K562 (cell line): ENCODE measurements around the gene CHGA. TPM values are rescaled to one million over a fixed set of nuclear protein-coding genes. Genes with fewer than 3 reads are reported as not detected.

ENCODE experiments used
- ATAC-seq: fragments of 200-7000 bp; cut with Tn5 transposase; 3 replicates; pipeline ENCODE4 v1.9.1; 2020; ENCODE audit warnings: moderate library complexity
- BruUV-seq: library from RNA; stranded (reverse); fragments of 400-500 nt; replicated peaks from 2 replicates; lab custom pipeline; 2021; lab: Mats Ljungman, UMichigan
- CTCF ChIA-PET: fragments of 300-600 bp; formaldehyde crosslinking; extraction: SDS; loops from one replicate; lab custom pipeline; 2021; ENCODE audit warnings: low intra/inter-chr PET ratio; lab: Yijun Ruan, JAX
- POLR2A ChIA-PET: fragments of 300-600, 350-650 bp; sonication (Branson Sonifier 250); formaldehyde crosslinking; extraction: SDS; loops from one replicate; lab custom pipeline; 2021; ENCODE audit warnings: antibody characterized with exemption, inconsistent platforms; lab: Yijun Ruan, JAX
- DNase-seq, 4 experiments: peaks; one replicate each; pipeline versions ENCODE4 v3.0.0 to v3.0.0-alpha.2; 2011 to 2018; ENCODE audit warnings: low spot score in 3 of 4, mixed read lengths in 3 of 4; ENCODE audit errors: extremely low read depth in 1 of 4
- FAIRE-seq: peaks from 2 replicates; lab custom pipeline; 2011; peaks lifted over from hg19 to GRCh38; lab: Jason Lieb, UNC
- H2AFZ ChIP-seq: 2 replicates; pipeline ENCODE4 v1.6.0; 2011; ENCODE audit warnings: low read depth, low read length, control low read depth, inconsistent platforms
- H3K27ac ChIP-seq: fragments of 200-600 bp; 3 replicates; pipeline ENCODE4 v1.8.0; 2011; ENCODE audit warnings: low read depth, mild to moderate bottlenecking, control low read depth, inconsistent platforms, low read length, moderate library complexity, mixed read lengths; ENCODE audit errors: extremely low read depth
- H3K27me3 ChIP-seq, 2 experiments: fragments of 300-600 bp in 1 of 2; 2 replicates in 1 of 2; 3 replicates in 1 of 2; pipeline versions ENCODE4 v1.6.0 to v1.8.0; 2011; ENCODE audit warnings: inconsistent platforms in 2 of 2, low read length in 2 of 2, mild to moderate bottlenecking in 1 of 2, mixed read lengths in 1 of 2, moderate library complexity in 1 of 2; ENCODE audit not compliant: control insufficient read depth in 2 of 2, insufficient read depth in 2 of 2
- H3K36me3 ChIP-seq: fragments of 300-600 bp; 3 replicates; pipeline ENCODE4 v1.8.0; 2011; ENCODE audit warnings: mild to moderate bottlenecking, low read length, inconsistent platforms; ENCODE audit not compliant: control insufficient read depth, insufficient read depth
- H3K4me1 ChIP-seq, 2 experiments: fragments of 200-600 bp in 1 of 2; replicated peaks in 1 of 2; 2 replicates in 1 of 2; 3 replicates in 1 of 2; pipeline versions ENCODE4 v1.5.1 to v1.8.0; 2011; ENCODE audit warnings: inconsistent platforms in 2 of 2, low read length in 2 of 2, mild to moderate bottlenecking in 1 of 2, mixed read lengths in 1 of 2, moderate library complexity in 1 of 2; ENCODE audit not compliant: control insufficient read depth in 2 of 2, insufficient read depth in 2 of 2
- H3K4me2 ChIP-seq: 2 replicates; pipeline ENCODE4 v1.6.1; 2011; ENCODE audit warnings: low read length, control low read depth, inconsistent platforms, mixed read lengths; ENCODE audit not compliant: insufficient read depth
- H3K4me3 ChIP-seq: fragments of 200-600 bp; sonication (generic), shearing (Covaris generic); 2 replicates; pipeline ENCODE4 v1.5.1; 2016; ENCODE audit warnings: control low read depth, inconsistent platforms
- H3K79me2 ChIP-seq: fragments of 200-600 bp; 3 replicates; pipeline ENCODE4 v1.8.0; 2011; ENCODE audit warnings: low read length, inconsistent platforms; ENCODE audit not compliant: control insufficient read depth, insufficient read depth
- H3K9ac ChIP-seq, 2 experiments: 2 replicates each; pipeline versions ENCODE4 v1.6.0 to v1.6.1; 2011; ENCODE audit warnings: low read depth in 2 of 2, low read length in 2 of 2, control low read depth in 1 of 2, inconsistent platforms in 1 of 2, mild to moderate bottlenecking in 1 of 2, mixed read lengths in 1 of 2; ENCODE audit not compliant: insufficient read depth in 1 of 2
- H3K9me1 ChIP-seq: one replicate; pipeline ENCODE4 v1.6.0; 2011; ENCODE audit warnings: inconsistent platforms, mild to moderate bottlenecking, low read length, moderate library complexity; ENCODE audit not compliant: control insufficient read depth, insufficient read depth
- H3K9me3 ChIP-seq: replicated peaks from 2 replicates; pipeline ENCODE4 v1.5.1; 2011; ENCODE audit warnings: low read depth, low read length, inconsistent platforms; ENCODE audit not compliant: control insufficient read depth, insufficient read depth
- H4K20me1 ChIP-seq: replicated peaks from 2 replicates; pipeline ENCODE4 v1.6.1; 2011; ENCODE audit warnings: low read length, inconsistent platforms, mixed read lengths; ENCODE audit not compliant: control insufficient read depth, insufficient read depth
- ARNT ChIP-seq, 2 experiments: fragments of 450-650 bp; IDR thresholded peaks; 2 replicates each; pipeline ENCODE4 v1.6.1; 2016; ENCODE audit warnings: mild to moderate bottlenecking in 1 of 2
- C11orf30 ChIP-seq: fragments of 450-650 bp; IDR thresholded peaks from 2 replicates; pipeline ENCODE4 v1.6.1; 2016; ENCODE audit warnings: low read depth, mild to moderate bottlenecking
- CBX8 ChIP-seq: fragments of 200-600 bp; sonication (generic); IDR thresholded peaks from 2 replicates; pipeline ENCODE4 v1.6.1; 2012; ENCODE audit warnings: borderline replicate concordance, mixed run types, low read depth, mild to moderate bottlenecking, moderate library complexity, mixed read lengths, low read length, control low read depth, inconsistent platforms; ENCODE audit not compliant: poor library complexity, severe bottlenecking; ENCODE audit errors: extremely low read depth
- CCAR2 ChIP-seq: fragments of 200-400 bp; formaldehyde crosslinking; IDR thresholded peaks from 2 replicates; pipeline ENCODE4 v1.6.1; 2017; ENCODE audit warnings: mild to moderate bottlenecking, low read depth, low read length
- ETV1 ChIP-seq: fragments of 450-650 bp; conservative IDR thresholded peaks from 2 replicates; pipeline ENCODE4 v1.6.1; 2016; ENCODE audit warnings: missing genetic modification characterization, control low read depth, low read depth, missing compliant biosample characterization
- HNRNPL ChIP-seq: fragments of 200-400 bp; formaldehyde crosslinking; IDR thresholded peaks from 2 replicates; pipeline ENCODE4 v1.6.1; 2017; ENCODE audit warnings: low read depth, mild to moderate bottlenecking, low read length
- NR1H2 ChIP-seq: sonication (generic); formaldehyde crosslinking; IDR thresholded peaks from 2 replicates; pipeline ENCODE4 v1.4.0; 2020; ENCODE audit warnings: mild to moderate bottlenecking, missing genetic modification reagents
- POLR3G ChIP-seq: IDR thresholded peaks from 2 replicates; pipeline ENCODE4 v1.6.1; 2011; ENCODE audit not compliant: insufficient read length, insufficient replicate concordance; ENCODE audit errors: extremely low read depth
- ZFP30 ChIP-seq: fragments of 250-450 bp; sonication (Bioruptor Pico); IDR thresholded peaks from 2 replicates; pipeline ENCODE4 v1.8.0; 2022; ENCODE audit warnings: moderate library complexity, mild to moderate bottlenecking, inconsistent platforms, borderline replicate concordance
- ZFPM2 ChIP-seq: fragments of 250-450 bp; sonication (Bioruptor Pico); IDR thresholded peaks from 2 replicates; pipeline ENCODE4 v1.5.1; 2022; ENCODE audit warnings: mild to moderate bottlenecking
- ZNF175 ChIP-seq: fragments of 200-800 bp; sonication (Bioruptor generic); IDR thresholded peaks from 2 replicates; pipeline ENCODE4 v1.6.1; 2016; ENCODE audit warnings: low read depth, mild to moderate bottlenecking, missing genetic modification characterization, missing compliant biosample characterization
- ZNF263 ChIP-seq: sonication (generic); formaldehyde crosslinking; IDR thresholded peaks from 2 replicates; pipeline ENCODE4 v1.8.0; 2022; ENCODE audit warnings: mild to moderate bottlenecking, missing genetic modification reagents, borderline replicate concordance
- ZNF764 ChIP-seq: fragments of 250-450 bp; sonication (Bioruptor Pico); IDR thresholded peaks from 2 replicates; pipeline ENCODE4 v1.4.0; 2020; ENCODE audit warnings: low read depth, mild to moderate bottlenecking, moderate library complexity
- WGBS: fragments of 100-300 bp; shearing (Covaris generic); methylation state at CpG from one replicate; pipeline ENCODE4 v1.1.6; 2016; ENCODE audit warnings: low coverage, mixed read lengths; ENCODE audit not compliant: insufficient coverage; ENCODE audit errors: missing lambda C conversion rate; 5-methylcytosine and 5-hydroxymethylcytosine counted together
- in situ Hi-C: fragments of 300-500 bp; cut with MboI; formaldehyde crosslinking; loops from 4 replicates; pipeline ENCODE4 v1.15.0; 2018; ENCODE audit warnings: inconsistent platforms, mixed read lengths
- intact Hi-C: fragments of 100-400 bp; cut with micrococcal nuclease; formaldehyde crosslinking; loops from 2 replicates; pipeline ENCODE4 v1.14.2; 2022
- polyA plus RNA-seq, 8 experiments: library from polyadenylated mRNA; depleted of rRNA in 4 of 8; stranded (reverse) in 5 of 8; unstranded in 3 of 8; fragments of >200 nt; fragmentation: Nextera tagmentation in 2 of 8; fragmentation: Illumina TruSeq in 1 of 8; extraction: Ambion mirVana in 2 of 8; extraction: Trizol in 1 of 8; gene quantifications; 2 replicates each; pipeline versions ENCODE4 v1.2.1 to v1.2.3, GENCODE V29; 2011 to 2014; ENCODE audit warnings: inconsistent platforms in 1 of 8, missing spikeins in 1 of 8
- total RNA-seq, 7 experiments: library from RNA; depleted of rRNA in 6 of 7; stranded (reverse); fragments of >200 nt in 6 of 7; fragmentation: Illumina TruSeq in 2 of 7; extraction: Trizol in 2 of 7; gene quantifications; 2 replicates each; pipeline versions ENCODE4 v1.2.1 to v1.2.3, GENCODE V29; 2011 to 2021; ENCODE audit warnings: low replicate concordance in 1 of 7

The CHGA gene
- total and polyA plus RNA-seq, 9 of the 15 experiments (the other 6 are each of a cell fraction or from before 2014, with no cell fraction given), result not detected

DNA sequence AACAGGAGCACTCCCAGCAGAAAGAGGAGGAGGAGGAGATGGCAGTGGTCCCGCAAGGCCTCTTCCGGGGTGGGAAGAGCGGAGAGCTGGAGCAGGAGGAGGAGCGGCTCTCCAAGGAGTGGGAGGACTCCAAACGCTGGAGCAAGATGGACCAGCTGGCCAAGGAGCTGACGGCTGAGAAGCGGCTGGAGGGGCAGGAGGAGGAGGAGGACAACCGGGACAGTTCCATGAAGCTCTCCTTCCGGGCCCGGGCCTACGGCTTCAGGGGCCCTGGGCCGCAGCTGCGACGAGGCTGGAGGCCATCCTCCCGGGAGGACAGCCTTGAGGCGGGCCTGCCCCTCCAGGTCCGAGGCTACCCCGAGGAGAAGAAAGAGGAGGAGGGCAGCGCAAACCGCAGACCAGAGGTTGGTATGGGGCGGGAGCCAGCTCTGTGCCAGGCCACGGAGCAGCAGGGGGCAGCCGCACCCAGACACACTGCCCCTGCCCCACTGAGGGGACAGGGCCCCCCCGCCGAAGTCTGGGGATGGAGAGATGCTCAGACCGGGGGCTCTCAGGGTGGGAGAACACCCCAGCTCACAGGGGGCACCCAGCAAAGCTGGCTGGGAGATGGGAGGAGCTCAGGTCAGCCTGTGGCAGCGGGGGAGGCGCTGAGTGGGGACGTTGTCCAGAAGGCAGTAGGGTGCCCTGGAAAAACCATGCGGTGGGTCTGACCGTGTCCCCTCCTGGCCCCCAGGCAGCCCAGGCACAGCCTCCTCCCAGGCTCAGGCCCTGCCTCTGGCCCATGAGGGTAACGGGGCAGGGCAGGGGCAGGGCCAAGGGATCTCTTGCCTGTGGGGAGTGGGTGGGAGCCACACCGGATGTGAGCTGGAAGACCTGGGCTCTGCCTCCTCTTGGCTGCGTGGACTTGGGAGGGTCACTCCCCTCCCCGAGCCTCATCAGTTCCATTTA lies 9.8 kb downstream of the CHGA start:
- no peaks in the 10 kb centered on the region for H3K36me3 ChIP-seq
- no peak for ATAC-seq
- H3K9me1 ChIP-seq, result no peaks in the 10 kb centered on the region
- WGBS, result 30% methylated on average over 5 of the region's 35 CpGs
- no peak overlapping the region for H3K9ac ChIP-seq
- BruUV-seq, result no TSS peak
- peaks cover 0 to 3% of the 10 kb centered on the region in 2 experiments; a peak in 2 of 5 replicates for H3K4me1 ChIP-seq
- in situ Hi-C loops, result no loop called here
- TF ChIP-seq ARNT (IDR thresholded peaks at IDR 0.05), result no peak
- peak; percentile 72 for TF ChIP-seq ZNF263 (CRISPR knock-in tag)
- TF ChIP-seq, all 486 proteins: peak for 1
- no peak overlapping the region for H2AFZ ChIP-seq
- ChIA-PET POLR2A (interaction anchor here (1.3 kb wide), 1 partner anchor 12 kb away, joined by 3 read pairs; no protein-coding TSS in a partner anchor), CTCF (no interaction called here)
- no peak overlapping the region for H3K4me3 ChIP-seq
- intact Hi-C loops, result no loop called here
- no peaks in the 10 kb centered on the region for H3K79me2 ChIP-seq
- H3K27ac ChIP-seq, result no peak overlapping the region
- no peaks in the 10 kb centered on the region for H3K9me3 ChIP-seq
- FAIRE-seq (no peak), DNase-seq (no peak)
- H4K20me1 ChIP-seq, result no peaks in the 10 kb centered on the region; the same call in none of the 2 replicates
- no peak overlapping the region for H3K4me2 ChIP-seq
- H3K27me3 ChIP-seq, result no peaks in the 10 kb centered on the region

DNA sequence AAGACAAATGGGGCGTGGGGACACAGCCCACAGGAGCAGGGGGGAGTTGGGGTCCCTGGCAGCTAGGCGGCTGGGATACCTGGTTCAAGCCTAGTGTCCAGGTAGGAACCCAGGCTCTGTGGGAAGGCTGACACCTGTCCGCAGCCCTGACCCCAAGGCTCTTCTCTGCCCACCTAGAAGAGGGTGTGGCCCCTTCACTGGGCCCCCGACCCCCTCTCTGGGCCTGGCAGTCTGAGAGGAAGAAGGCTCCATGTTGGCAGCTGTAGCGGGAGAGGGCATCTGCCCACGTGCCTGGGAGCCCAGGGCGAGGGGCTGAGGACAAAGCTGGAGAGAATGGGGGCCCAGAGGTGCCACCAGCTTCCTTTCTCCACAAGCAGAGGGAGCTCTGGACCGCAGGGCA lies 10.5 kb downstream of the CHGA start:
- no peaks in the 10 kb centered on the region for H3K79me2 ChIP-seq
- ChIA-PET CTCF (no interaction called here), POLR2A (interaction anchor here (1.3 kb wide), 1 partner anchor 11 kb away, joined by 3 read pairs; no protein-coding TSS in a partner anchor)
- DNase-seq (no peak), ATAC-seq (no peak), FAIRE-seq (no peak)
- no peak overlapping the region for H2AFZ ChIP-seq
- H3K9me3 ChIP-seq, result no peaks in the 10 kb centered on the region
- H3K27ac ChIP-seq, result no peak overlapping the region
- no peaks in the 10 kb centered on the region; the same call in none of the 2 replicates for H4K20me1 ChIP-seq
- no TSS peak for BruUV-seq
- no peaks in the 10 kb centered on the region for H3K27me3 ChIP-seq
- intact Hi-C loops, result no loop called here
- H3K36me3 ChIP-seq, result no peaks in the 10 kb centered on the region
- no peak overlapping the region for H3K4me2 ChIP-seq
- 28% methylated on average over 2 of the region's 8 CpGs for WGBS
- no peaks in the 10 kb centered on the region for H3K9me1 ChIP-seq
- H3K4me1 ChIP-seq, result peaks cover 0 to 6% of the 10 kb centered on the region in 2 experiments; a peak in 2 of 5 replicates
- H3K9ac ChIP-seq, result no peak overlapping the region
- H3K4me3 ChIP-seq, result no peak overlapping the region
- in situ Hi-C loops, result no loop called here
- TF ChIP-seq HNRNPL (no peak), CBX8 (no peak), ETV1 (tag) (no peak), ZFP30 (no peak), ZFPM2 (CRISPR knock-in tag) (no peak), POLR3G (no peak), CCAR2 (no peak), C11orf30 (no peak), NR1H2 (no peak), ZNF764 (CRISPR knock-in tag) (no peak), ZNF175 (no peak)
